HT1080 (cell line): Measurements from ENCODE around the gene TELO2. TPM values are rescaled to one million over a fixed set of nuclear protein-coding genes. Genes with fewer than 3 reads are reported as not detected.

Experiments used
- DNase-seq: peaks from one replicate; pipeline ENCODE4 v3.0.0-alpha.2; 2015; ENCODE audit warnings: low read depth
- polyA plus RNA-seq, 2 experiments: library from polyadenylated mRNA; depleted of rRNA; stranded (reverse); fragments of >200 nt; gene quantifications; 2 replicates each; pipeline ENCODE4 v1.2.3, GENCODE V29; 2015
- total RNA-seq: library from RNA; depleted of rRNA; stranded (reverse); fragments of >200 nt; shearing (Covaris generic); gene quantifications from 2 replicates; pipeline ENCODE4 v1.2.3, GENCODE V29; 2014; rRNA removed

The TELO2 gene
- total RNA-seq: 27.1 and 35.6 TPM in 2 replicates
- 15.9 and 19.3 TPM in 2 replicates for polyA plus RNA-seq (2015; cell fraction: cytosol; rRNA removed)
- 205 and 222 TPM in 2 replicates for polyA plus RNA-seq (2015; cell fraction: nucleus; rRNA removed)

DNA sequence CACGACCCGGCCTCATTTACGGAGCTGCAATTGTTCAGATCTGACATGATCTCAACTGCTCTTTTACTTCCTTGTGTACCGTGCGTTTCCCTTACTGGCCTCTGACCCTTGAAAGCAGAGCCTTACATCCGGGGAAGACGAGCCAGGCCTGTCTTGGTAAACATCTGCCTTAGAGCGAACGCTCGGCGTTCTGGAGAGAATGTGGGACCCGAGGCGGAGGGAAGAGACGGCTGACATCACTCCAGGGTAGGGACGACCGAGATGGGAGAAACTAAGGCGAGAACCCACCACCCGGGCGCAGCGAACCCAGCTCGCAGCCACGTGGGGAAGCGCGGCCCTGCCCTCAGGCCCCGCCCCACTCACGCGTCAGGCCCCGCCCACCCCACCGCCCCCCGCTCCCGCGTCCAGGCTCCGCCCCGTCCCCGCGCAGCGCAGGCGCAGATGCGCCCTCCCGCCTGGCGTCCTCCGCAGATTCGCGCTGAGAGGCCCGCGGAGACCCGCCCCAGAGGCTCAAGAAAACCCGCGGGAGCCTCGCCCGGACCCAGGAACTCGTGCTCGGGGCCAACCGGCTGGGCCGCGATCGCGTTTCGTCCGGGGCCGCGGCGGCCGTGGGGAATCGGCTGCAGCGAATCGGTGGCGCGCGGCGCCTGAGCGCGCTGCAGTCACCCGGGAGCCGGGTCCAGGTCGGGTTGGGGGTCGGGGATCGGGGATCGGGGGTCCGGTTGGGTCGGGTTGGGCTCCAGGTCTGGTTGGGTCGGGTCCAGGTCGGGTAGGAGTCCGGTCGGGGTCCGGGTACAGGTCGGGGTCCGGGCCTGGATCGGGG, at the start of gene TELO2:
TSS of gene TELO2 (plus strand) at position 438 of the 823 bp plus-strand sequence. CDS start 922 bp downstream, outside the sequence.
- peak; percentile 55 for DNase-seq

DNA sequence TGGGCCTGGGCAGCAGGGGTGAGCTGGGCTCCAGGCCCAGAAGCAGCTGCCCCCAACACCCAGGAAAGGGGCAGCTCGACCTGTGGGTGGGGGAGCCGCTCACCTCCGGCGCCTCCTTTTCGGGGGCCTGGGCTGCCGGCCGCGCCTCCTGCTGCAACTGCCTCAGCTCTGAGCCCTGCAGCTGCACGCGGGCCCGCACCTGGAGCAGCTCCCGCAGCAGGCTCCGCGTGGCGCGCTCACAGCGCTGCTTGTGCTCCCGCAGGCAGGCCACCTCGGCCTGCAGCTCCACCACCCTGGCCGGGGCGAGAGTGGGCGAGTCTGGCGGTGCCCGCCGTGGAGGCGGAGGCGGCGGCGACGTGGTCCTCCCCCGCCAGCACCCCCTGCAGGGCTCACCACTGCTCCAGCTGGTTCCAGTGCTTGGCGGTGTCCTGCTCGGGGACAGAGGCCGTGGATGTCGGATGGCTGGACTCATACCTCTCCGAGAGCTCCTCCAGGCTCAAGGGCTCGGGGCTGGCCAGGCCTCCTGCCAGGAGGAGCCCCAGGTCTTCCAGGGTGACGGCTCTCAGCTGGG, 49.7 kb upstream of the TELO2 start:
- no peak for DNase-seq

DNA sequence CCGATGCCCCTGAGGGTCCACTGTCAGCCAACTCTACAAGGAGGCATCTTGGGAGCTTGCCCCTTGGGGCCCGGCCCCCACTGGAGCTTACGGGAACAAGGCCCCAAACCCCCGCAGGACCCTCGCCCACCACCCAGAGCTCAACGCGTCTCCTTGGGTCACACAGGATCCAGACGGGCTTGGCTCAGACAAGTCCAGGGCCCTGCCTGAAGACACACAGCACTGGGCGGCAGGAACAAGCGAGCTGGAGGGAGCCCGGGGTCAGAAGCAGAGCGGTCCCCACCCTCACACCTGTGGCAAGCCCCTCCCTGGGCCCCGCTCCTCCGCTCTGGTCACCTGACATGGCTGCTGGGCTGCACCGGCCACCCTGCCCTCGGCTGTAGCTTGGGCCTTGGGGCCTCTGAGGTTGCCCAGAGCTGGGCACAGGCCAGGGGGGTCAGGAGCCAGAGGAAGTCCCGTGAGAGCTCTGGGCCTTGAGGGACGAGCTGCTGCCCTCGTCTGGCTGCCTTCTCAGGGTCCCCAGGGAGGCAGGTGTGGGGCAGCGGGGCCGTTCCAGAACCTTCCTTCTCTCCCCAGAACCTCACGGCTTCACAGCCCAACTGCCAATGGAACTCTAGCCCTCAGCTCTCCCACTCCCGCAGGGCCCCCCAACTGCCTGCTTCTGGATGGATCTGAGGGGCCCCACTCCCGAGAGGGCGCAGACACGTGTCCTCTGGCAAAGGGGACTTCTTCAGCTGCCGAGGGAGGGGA, 49.0 kb upstream of the TELO2 start, which contains the start of gene CCDC154:
TSS of gene CCDC154 (minus strand) at position 577 of the 750 bp plus-strand sequence. CDS start at position 343, 234 bp downstream.
- no peak for DNase-seq

DNA sequence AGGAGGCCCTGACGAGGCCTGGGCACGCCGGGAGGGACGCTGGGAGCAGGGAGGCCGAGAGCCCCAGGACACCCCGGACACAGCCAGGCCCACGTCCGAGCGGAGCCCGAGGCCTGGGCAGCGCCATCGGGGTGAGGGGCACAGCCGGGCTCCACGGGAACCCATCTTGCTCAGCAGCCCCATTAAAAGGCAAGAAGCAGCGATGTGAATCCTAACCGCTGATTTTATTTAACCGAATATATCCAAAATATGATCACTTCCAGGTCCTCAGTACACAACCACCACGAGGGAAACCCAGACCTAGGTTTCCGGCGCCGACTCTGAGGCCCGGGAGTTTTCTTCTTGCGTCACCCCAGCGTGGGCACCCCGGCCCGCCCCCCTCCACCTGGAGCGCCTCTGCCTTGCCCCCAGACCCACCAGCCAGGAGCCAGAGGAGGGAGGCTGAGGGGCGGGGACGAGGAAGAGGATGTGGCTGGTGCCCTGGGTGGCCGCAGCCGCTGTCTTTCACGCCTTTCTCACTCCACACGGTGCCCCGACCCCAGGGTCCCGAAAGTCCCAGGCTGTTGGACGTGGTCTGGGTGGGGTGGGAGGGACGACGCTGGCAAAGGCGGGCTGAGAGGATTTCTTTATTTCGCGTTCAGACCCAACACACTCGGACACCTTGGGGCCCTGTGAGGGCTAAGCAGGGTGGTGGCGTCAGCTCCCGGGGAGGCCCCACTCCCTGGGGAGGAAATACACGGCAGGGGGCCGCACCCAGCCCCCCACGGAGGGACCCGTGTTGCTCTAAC, 48.2 kb upstream of the TELO2 start:
- no peak for DNase-seq

GRCh38 chr16:1445518-1446203, 47.5 kb upstream of the TELO2 start:
- DNase-seq: no peak

- no peak for DNase-seq
Observed at GRCh38 chr16:1446296-1447080, 46.7 kb upstream of the TELO2 start.

DNA sequence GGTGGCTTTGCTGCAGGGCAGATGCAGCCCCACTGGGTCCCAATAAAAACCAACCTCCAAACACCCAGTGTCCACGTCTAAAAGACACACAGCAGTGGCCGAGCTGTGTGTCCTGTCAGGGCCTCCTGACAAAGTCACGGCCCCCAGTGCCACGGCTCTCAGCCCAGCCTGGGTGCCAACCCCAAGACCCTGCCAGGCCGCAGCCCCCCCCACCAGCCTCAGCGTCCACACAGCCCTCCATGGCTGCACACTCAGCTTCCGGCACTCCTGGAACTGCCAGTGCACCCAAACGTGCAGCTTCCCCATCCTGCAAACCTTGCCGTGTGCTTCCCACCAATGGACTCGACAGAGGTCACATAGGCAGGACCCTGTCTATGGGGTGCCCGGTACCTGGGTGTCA, 45.2 kb upstream of the TELO2 start:
- DNase-seq: no peak

- no peak for DNase-seq
Observed at GRCh38 chr16:1448536-1449116, 44.5 kb upstream of the TELO2 start.

DNA sequence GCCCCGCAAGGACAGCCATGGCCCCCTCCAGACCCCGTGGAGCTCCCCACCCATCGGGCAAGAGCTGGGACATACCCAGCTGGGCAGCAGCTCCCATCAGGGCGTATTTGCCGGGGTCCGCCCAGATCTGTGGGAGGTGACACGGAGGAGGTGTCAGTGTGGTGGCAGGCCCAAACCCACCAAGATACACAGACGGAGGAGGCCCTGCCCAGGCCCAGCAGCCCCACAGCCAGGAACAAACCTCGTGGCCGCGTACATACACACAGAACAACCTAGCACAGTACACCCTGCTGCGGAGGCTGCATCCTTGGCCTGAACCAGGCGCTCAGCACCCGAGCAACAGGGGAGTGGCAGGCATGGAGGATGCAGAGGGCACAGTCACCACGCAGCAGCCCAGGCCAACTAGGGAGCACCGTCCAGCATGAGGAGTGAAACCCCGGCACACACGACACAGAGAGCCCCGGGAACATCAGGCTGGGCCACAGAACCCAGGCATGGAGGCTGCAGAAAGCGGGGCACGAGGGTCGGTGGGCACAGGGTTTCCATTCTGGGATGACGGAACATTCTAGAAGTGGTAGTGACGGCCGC, 43.9 kb upstream of the TELO2 start:
- DNase-seq: no peak

DNA sequence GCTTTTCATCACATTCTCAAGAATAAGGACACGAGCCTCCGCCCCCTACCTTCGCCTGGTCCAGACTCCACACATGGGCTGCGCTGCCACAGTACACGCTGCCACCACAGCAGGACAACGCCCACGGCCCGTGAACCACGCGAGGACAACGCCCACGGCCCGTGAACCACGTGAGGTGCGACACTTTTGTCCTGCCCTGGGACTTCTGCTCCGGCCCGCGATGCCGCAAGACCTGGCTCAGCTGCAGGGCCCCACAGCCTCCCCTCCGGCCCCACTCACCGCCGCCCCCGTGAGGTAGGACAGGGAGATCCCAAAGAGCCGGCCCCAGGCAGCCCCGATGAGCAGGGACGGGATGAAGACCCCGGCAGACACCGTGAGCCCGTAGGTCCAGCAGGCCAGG, 42.9 kb upstream of the TELO2 start:
- DNase-seq: no peak

DNA sequence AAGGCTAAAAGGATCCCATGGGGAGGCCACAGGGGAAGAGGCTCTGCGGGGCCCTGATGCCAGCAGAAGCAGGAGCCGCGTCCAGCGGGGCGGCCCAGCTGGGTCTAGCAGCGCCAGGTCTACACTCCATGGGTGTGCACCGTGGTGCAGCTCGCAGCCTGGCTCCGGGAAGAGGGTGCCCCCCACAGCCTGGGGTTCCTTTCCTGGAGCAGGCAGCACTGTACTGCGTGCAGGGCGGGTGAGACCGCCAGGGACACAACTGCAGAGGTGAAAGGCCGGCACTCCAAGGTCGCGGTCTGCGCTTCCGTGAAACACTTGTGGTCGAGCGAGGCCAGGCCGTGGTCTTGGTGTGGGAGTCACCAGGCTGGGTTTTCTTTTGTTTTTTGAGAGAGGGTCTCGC, 42.3 kb upstream of the TELO2 start:
- no peak for DNase-seq

DNA sequence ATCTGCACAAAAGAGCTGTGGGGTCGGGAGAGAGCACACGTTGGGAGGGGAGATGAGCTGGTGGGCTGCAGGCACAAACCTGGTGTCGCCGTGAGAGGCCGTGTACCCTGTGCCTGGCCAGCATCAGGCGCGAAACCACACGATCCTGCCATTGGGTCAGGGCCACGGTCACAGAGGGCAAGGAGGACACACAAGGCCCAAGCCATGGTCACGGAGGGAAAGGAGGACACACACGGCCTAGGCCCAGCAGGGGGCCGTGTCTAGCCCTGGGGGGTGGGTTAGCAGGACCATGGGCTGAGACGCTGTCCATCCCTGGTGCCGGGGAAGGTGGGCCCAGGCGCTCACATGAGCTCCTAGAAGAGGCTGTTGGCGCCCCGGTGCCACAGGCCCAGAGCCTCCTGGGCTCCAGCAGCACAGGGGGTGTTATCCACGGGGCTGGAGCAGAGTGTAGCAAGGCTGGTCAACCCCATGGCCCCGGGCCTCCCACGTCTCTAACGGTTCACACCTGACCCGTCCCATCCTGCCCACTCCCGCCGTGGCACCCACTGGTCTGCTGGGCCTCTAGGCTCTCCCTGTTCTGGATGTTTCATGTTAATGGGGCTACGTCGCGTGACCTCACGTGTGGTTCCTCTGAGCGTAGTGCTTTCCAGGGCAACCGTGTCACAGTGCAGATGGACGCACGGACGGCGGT, 41.3 kb upstream of the TELO2 start:
- DNase-seq: no peak

GRCh38 chr16:1452530-1452929, 40.6 kb upstream of the TELO2 start:
- DNase-seq: no peak

GRCh38 chr16:1453316-1453715, 39.8 kb upstream of the TELO2 start:
- no peak for DNase-seq

- no peak for DNase-seq
Observed at GRCh38 chr16:1454561-1454960, 38.6 kb upstream of the TELO2 start.

- DNase-seq: no peak
Observed at GRCh38 chr16:1455190-1456171, 37.7 kb upstream of the TELO2 start.

- DNase-seq: no peak
Observed at GRCh38 chr16:1456951-1457350, 36.2 kb upstream of the TELO2 start.
